K562 treated with DMSO at 1 percent for 4 hours (cell line): ENCODE results near the gene ZNF208. TPM values are rescaled to one million over a fixed set of nuclear protein-coding genes. Genes with fewer than 3 reads are reported as not detected.

Experiments used
- total RNA-seq: library from RNA; unstranded; fragments of 300-600 nt; gene quantifications from 2 replicates; pipeline ENCODE4 v1.2.3, GENCODE V29; 2022; ENCODE audit not compliant: insufficient read depth

The ZNF208 gene
- 0.64 and 2.3 TPM in 2 replicates for total RNA-seq

GRCh38 chr19:22010437-22011143, at the start of gene ZNF208:
TSS of gene ZNF208 (minus strand) at chr19:22010943. CDS start at chr19:22010794, 149 bp downstream.

Other genes with a start within 250 kb of the ZNF208 start
- 5.2 and 5.3 TPM in 2 replicates for gene ZNF100, start 243.4 kb downstream of the ZNF208 start, total RNA-seq
- gene ZNF43, start 174.8 kb downstream of the ZNF208 start, total RNA-seq, result 3.4 and 4.6 TPM in 2 replicates
- gene ZNF257, start 41.5 kb upstream of the ZNF208 start, total RNA-seq, result 4.8 and 7.4 TPM in 2 replicates
- gene ZNF676, start 186.0 kb upstream of the ZNF208 start, total RNA-seq, result not detected in 2 replicates